22Rv1 (cell line): ENCODE measurements around the gene ANK3.

Experiments
- CTCF ChIP-seq: fragments of 450-650 bp; IDR thresholded peaks from 2 replicates; pipeline ENCODE4 v1.5.1; 2017; ENCODE audit warnings: mild to moderate bottlenecking
- ZFX ChIP-seq: fragments of 450-650 bp; IDR thresholded peaks from 2 replicates; pipeline ENCODE4 v1.6.1; 2017; ENCODE audit warnings: antibody characterized with exemption, borderline replicate concordance

- TF ChIP-seq CTCF (no peak), ZFX (no peak)
These were observed 33.1 kb upstream of the ANK3 start for GRCh38 chr10:60422809-60423208.
